M059J (cell line): ENCODE data around the gene UFC1. TPM values are rescaled to one million over a fixed set of nuclear protein-coding genes. Genes with fewer than 3 reads are reported as not detected.
"Not testable (repeated sequence)": the region's sequence is repeated elsewhere in the genome, so short reads cannot be mapped to it uniquely, and the experiment has no call there.

Experiments used
- DNase-seq: peaks from one replicate; pipeline ENCODE4 v3.0.0-alpha.2; 2012; ENCODE audit warnings: low read depth
- total RNA-seq: library from RNA; depleted of rRNA; stranded (reverse); fragments of >200 nt; shearing (Covaris generic); gene quantifications from 2 replicates; pipeline ENCODE4 v1.2.3, GENCODE V29; 2014; rRNA removed

UFC1 gene
- 97.0 and 125 TPM in 2 replicates for total RNA-seq

- peak; percentile 92 for DNase-seq
Observed at GRCh38 chr1:161153682-161154337, at the start of gene UFC1. UFC1 (plus strand) TSS chr1:161153978; CDS start chr1:161153998, 20 bp downstream.

GRCh38 chr1:161106431-161106830 is 47.3 kb upstream of the UFC1 start:
- DNase-seq, result no peak

- DNase-seq, result no peak
Observed at GRCh38 chr1:161111117-161111516, 42.7 kb upstream of the UFC1 start.

- no peak for DNase-seq
Observed at GRCh38 chr1:161111527-161111926, 42.3 kb upstream of the UFC1 start.

- no peak for DNase-seq
Observed at GRCh38 chr1:161113915-161114314, 39.9 kb upstream of the UFC1 start.

- no peak for DNase-seq
Observed at GRCh38 chr1:161114556-161114955, 39.2 kb upstream of the UFC1 start.

GRCh38 chr1:161115132-161115711 is 38.6 kb upstream of the UFC1 start:
- peak; percentile 93 for DNase-seq

- DNase-seq, result not testable (repeated sequence)
Observed at GRCh38 chr1:161115961-161116360, 37.8 kb upstream of the UFC1 start.

GRCh38 chr1:161117759-161118581 is 35.8 kb upstream of the UFC1 start, which contains the start of the genes NIT1 and PFDN2:
NIT1 (plus strand) TSS chr1:161118105; CDS start chr1:161118177, 72 bp downstream.
PFDN2 (minus strand) TSS chr1:161118037; CDS start chr1:161118026, 11 bp downstream.
- peak; percentile 81 for DNase-seq

- peak; percentile 62 for DNase-seq
Observed at GRCh38 chr1:161119092-161119903, 34.5 kb upstream of the UFC1 start.

GRCh38 chr1:161121042-161121650 is 32.6 kb upstream of the UFC1 start:
- DNase-seq, result no peak

GRCh38 chr1:161121834-161122233 is 31.9 kb upstream of the UFC1 start:
- no peak for DNase-seq

GRCh38 chr1:161122967-161123366 is 30.8 kb upstream of the UFC1 start:
- DNase-seq, result no peak

GRCh38 chr1:161127649-161128048 is 26.1 kb upstream of the UFC1 start:
- DNase-seq, result no peak

- DNase-seq, result no peak
Observed at GRCh38 chr1:161128591-161129420, 25.0 kb upstream of the UFC1 start.

- no peak for DNase-seq
Observed at GRCh38 chr1:161130266-161130665, 23.5 kb upstream of the UFC1 start.

- DNase-seq, result peak; percentile 37
Observed at GRCh38 chr1:161131523-161132409, 22.0 kb upstream of the UFC1 start.

- DNase-seq, result peak; percentile 97
Observed at GRCh38 chr1:161132410-161133219, 21.2 kb upstream of the UFC1 start, which contains the start of gene DEDD. DEDD (minus strand) TSS chr1:161132667; CDS start chr1:161124462, 8,205 bp downstream.
